K562 (cell line): ENCODE data around the gene ZDHHC1. TPM values are rescaled to one million over a fixed set of nuclear protein-coding genes. Genes with fewer than 3 reads are reported as not detected.

Experiments
- CEBPZ ChIP-seq: fragments of 150-350 bp; IDR thresholded peaks from 2 replicates; pipeline ENCODE4 v1.6.1; 2014; ENCODE audit warnings: low read depth, mild to moderate bottlenecking, low read length, borderline replicate concordance
- CHD4 ChIP-seq: fragments of 200-600 bp; sonication (generic); IDR thresholded peaks from 3 replicates; pipeline ENCODE4 v1.6.1; 2012; ENCODE audit warnings: low read depth, mild to moderate bottlenecking, mixed read lengths, low read length, inconsistent platforms; ENCODE audit not compliant: insufficient read depth, insufficient replicate concordance, poor library complexity, severe bottlenecking
- FOXJ3 ChIP-seq: sonication (generic); formaldehyde crosslinking; IDR thresholded peaks from 2 replicates; pipeline ENCODE4 v1.4.0; 2020; ENCODE audit warnings: mild to moderate bottlenecking, missing genetic modification reagents
- KAT8 ChIP-seq: fragments of 450-650 bp; IDR thresholded peaks from 2 replicates; pipeline ENCODE4 v1.6.1; 2016; ENCODE audit warnings: low read depth, mild to moderate bottlenecking
- KDM4B ChIP-seq, 2 experiments: fragments of 450-650 bp in 1 of 2; sonication (generic) in 1 of 2; IDR thresholded peaks; 2 replicates each; pipeline ENCODE4 v1.6.1; 2016 to 2017; ENCODE audit warnings: borderline replicate concordance in 2 of 2, antibody characterized with exemption in 1 of 2, low read depth in 1 of 2, mild to moderate bottlenecking in 1 of 2
- MAFK ChIP-seq: IDR thresholded peaks from 2 replicates; pipeline ENCODE4 v1.6.1; 2011; ENCODE audit warnings: low read length, improper control_type of control experiment
- PTRF ChIP-seq: fragments of 450-650 bp; IDR thresholded peaks from 2 replicates; pipeline ENCODE4 v1.6.1; 2016; ENCODE audit warnings: mild to moderate bottlenecking, missing genetic modification characterization, missing compliant biosample characterization
- SLC30A9 ChIP-seq: fragments of 250-450 bp; sonication (Bioruptor Pico); IDR thresholded peaks from 2 replicates; pipeline ENCODE4 v1.8.0; 2022; ENCODE audit warnings: mild to moderate bottlenecking, moderate library complexity
- SMC3 ChIP-seq: conservative IDR thresholded peaks from 2 replicates; pipeline ENCODE4 v1.6.1; 2011; ENCODE audit warnings: low read depth, low read length, improper control_type of control experiment; ENCODE audit not compliant: insufficient read depth
- SREBF1 ChIP-seq: fragments of 150-350 bp; IDR thresholded peaks from 2 replicates; pipeline ENCODE4 v1.6.1; 2014; ENCODE audit warnings: antibody characterized with exemption, low read depth, low read length, borderline replicate concordance
- ZBTB8A ChIP-seq: fragments of 450-650 bp; IDR thresholded peaks from 2 replicates; pipeline ENCODE4 v1.6.1; 2018; ENCODE audit warnings: mild to moderate bottlenecking, moderate library complexity; ENCODE audit not compliant: partially characterized antibody
- ZFX ChIP-seq: sonication (generic); formaldehyde crosslinking; IDR thresholded peaks from 2 replicates; pipeline ENCODE4 v1.8.0; 2022; ENCODE audit warnings: mild to moderate bottlenecking, missing genetic modification reagents, moderate library complexity
- ZNF444 ChIP-seq: fragments of 250-450 bp; sonication (Bioruptor Pico); IDR thresholded peaks from 2 replicates; pipeline ENCODE4 v1.4.0; 2020; ENCODE audit warnings: mild to moderate bottlenecking, moderate library complexity
- ZNF507 ChIP-seq: conservative IDR thresholded peaks from 2 replicates; pipeline ENCODE4 v1.6.1; 2017; ENCODE audit warnings: missing genetic modification characterization, missing compliant biosample characterization
- polyA plus RNA-seq, 8 experiments: library from polyadenylated mRNA; depleted of rRNA in 4 of 8; stranded (reverse) in 5 of 8; unstranded in 3 of 8; fragments of >200 nt; fragmentation: Nextera tagmentation in 2 of 8; fragmentation: Illumina TruSeq in 1 of 8; extraction: Ambion mirVana in 2 of 8; extraction: Trizol in 1 of 8; gene quantifications; 2 replicates each; pipeline versions ENCODE4 v1.2.1 to v1.2.3, GENCODE V29; 2011 to 2014; ENCODE audit warnings: inconsistent platforms in 1 of 8, missing spikeins in 1 of 8
- total RNA-seq, 7 experiments: library from RNA; depleted of rRNA in 6 of 7; stranded (reverse); fragments of >200 nt in 6 of 7; fragmentation: Illumina TruSeq in 2 of 7; extraction: Trizol in 2 of 7; gene quantifications; 2 replicates each; pipeline versions ENCODE4 v1.2.1 to v1.2.3, GENCODE V29; 2011 to 2021; ENCODE audit warnings: low replicate concordance in 1 of 7

ZDHHC1 gene
- total and polyA plus RNA-seq, 9 of the 15 experiments (the other 6 are each of a cell fraction or from before 2014, with no cell fraction given) = 0.06 to 0.77 (median 0.25) TPM; not detected in 4

GRCh38 chr16:67458121-67458641 lies 41.9 kb upstream of the ZDHHC1 start (continued):
- no peak for TF ChIP-seq CHD4
- no peak for TF ChIP-seq MAFK
- no peak for TF ChIP-seq SLC30A9 (CRISPR knock-in tag)
- no peak for TF ChIP-seq SMC3
- TF ChIP-seq KAT8 = no peak
- no peak for TF ChIP-seq CEBPZ
- TF ChIP-seq ZBTB8A = no peak
- TF ChIP-seq FOXJ3 (CRISPR knock-in tag) = no peak
- no peak for TF ChIP-seq SREBF1
- TF ChIP-seq KDM4B (IDR thresholded peaks at IDR 0.05; ENCODE audit: borderline replicate concordance in 2 of 2, low read depth in 1 of 2) = no peak
- no peak for TF ChIP-seq ZFX (CRISPR knock-in tag)
- no peak for TF ChIP-seq ZNF444 (CRISPR knock-in tag)
- no peak for TF ChIP-seq ZNF507 (tag)
- no peak for TF ChIP-seq PTRF (tag)
